Bronchial epithelial cell (primary cell): Measurements from ENCODE around the gene CCNE1. TPM values are rescaled to one million over a fixed set of nuclear protein-coding genes. Genes with fewer than 3 reads are reported as not detected.

ENCODE experiments used
- DNase-seq: peaks from one replicate; pipeline ENCODE4 v3.0.0-alpha.2; 2010; ENCODE audit warnings: low read depth
- FAIRE-seq: peaks from 2 replicates; lab custom pipeline; 2011; peaks lifted over from hg19 to GRCh38; lab: Jason Lieb, UNC
- H3K27me3 ChIP-seq: 2 replicates; pipeline ENCODE4 v1.5.1; 2011; ENCODE audit warnings: low read length; ENCODE audit not compliant: control insufficient read depth, insufficient read depth
- H3K36me3 ChIP-seq: 2 replicates; pipeline ENCODE4 v1.5.1; 2011; ENCODE audit warnings: low read length; ENCODE audit not compliant: control insufficient read depth, insufficient read depth
- H3K4me3 ChIP-seq: 2 replicates; pipeline ENCODE4 v1.5.1; 2011; ENCODE audit warnings: mild to moderate bottlenecking, low read depth, low read length, control low read depth
- total RNA-seq: library from RNA; depleted of rRNA; stranded (reverse); fragments of >200 nt; gene quantifications from 2 replicates; pipeline ENCODE4 v1.2.1, GENCODE V29; 2014
- TF ChIP-seq, protein P1 (sequence below): IDR thresholded peaks from 2 replicates; pipeline ENCODE4 v1.5.1; 2011; ENCODE audit warnings: mild to moderate bottlenecking, moderate library complexity, low read length, control low read depth, inconsistent platforms; ENCODE audit not compliant: insufficient read depth, severe bottlenecking

CCNE1 gene
- total RNA-seq, 1 donor from 2014 or later = 6.1 TPM

DNA sequence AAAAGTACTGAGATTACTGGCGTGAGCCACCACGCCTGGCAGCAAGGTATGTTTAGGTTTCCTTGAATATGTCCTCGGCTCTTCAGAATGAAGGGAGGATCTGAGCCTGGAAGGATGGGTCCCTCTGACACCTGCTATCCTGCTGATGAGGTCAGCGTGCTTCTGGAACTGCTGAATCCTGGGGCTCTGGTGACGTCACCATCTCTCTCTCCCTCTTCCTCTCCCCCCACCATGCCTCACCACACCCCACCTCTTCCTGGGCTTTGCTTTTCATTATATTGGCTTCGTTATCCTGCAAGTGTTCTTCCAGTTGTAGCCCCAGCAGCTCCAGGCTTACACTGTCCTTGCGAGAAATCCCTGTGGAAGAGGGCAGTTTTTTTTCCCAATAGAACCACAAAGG, 49.8 kb downstream of the CCNE1 start:
- DNase-seq = no peak
- H3K4me3 ChIP-seq = no peak overlapping the region
- no peaks in the 10 kb centered on the region for H3K27me3 ChIP-seq
- TF ChIP-seq, protein P1, sequence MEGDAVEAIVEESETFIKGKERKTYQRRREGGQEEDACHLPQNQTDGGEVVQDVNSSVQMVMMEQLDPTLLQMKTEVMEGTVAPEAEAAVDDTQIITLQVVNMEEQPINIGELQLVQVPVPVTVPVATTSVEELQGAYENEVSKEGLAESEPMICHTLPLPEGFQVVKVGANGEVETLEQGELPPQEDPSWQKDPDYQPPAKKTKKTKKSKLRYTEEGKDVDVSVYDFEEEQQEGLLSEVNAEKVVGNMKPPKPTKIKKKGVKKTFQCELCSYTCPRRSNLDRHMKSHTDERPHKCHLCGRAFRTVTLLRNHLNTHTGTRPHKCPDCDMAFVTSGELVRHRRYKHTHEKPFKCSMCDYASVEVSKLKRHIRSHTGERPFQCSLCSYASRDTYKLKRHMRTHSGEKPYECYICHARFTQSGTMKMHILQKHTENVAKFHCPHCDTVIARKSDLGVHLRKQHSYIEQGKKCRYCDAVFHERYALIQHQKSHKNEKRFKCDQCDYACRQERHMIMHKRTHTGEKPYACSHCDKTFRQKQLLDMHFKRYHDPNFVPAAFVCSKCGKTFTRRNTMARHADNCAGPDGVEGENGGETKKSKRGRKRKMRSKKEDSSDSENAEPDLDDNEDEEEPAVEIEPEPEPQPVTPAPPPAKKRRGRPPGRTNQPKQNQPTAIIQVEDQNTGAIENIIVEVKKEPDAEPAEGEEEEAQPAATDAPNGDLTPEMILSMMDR = no peak
- H3K36me3 ChIP-seq = no peaks in the 10 kb centered on the region
- no peak for FAIRE-seq

DNA sequence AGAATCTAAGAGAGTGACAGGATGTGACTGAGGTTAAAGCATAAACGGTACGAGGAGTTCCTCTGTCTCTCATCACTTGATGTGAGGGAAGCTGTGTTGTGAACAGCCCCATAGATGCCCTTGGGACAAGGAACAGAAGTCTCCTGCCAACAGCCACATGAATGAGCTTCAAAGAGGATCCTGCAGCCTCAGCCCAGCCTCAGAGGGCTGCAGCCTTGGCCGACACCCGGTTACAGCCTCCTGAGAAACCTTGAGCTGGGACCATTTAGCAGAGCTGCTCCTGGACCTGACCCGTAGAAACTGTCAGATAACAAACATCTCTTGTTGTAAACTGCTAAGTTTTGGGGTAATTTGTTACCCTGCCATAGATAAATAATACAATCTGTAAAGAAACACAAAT, 54.2 kb downstream of the CCNE1 start:
- TF ChIP-seq, protein P1 = no peak
- Histone ChIP-seq H3K4me3 (no peak overlapping the region), H3K36me3 (no peaks in the 10 kb centered on the region), H3K27me3 (no peaks in the 10 kb centered on the region)
- FAIRE-seq = no peak
- no peak for DNase-seq

DNA sequence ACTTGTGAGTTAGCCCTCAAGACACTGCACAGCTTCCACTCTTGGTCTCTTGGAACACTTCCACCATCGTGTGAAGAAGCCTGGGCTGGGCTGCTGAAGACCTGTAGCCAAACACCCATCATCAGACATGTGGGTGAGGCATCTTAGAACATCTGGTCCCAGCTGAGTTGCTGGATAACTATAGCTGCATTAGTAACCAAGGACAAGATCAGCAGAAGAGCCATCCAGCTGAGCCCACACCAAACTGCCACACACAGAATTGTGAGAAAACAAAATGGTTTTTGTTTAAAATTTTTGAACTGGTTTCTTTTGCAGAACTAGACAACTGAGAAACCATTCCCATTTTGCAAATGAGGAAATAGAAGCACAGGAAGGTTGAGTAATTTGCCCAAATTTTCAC, 56.2 kb downstream of the CCNE1 start:
- Histone ChIP-seq H3K36me3 (no peaks in the 10 kb centered on the region), H3K27me3 (no peaks in the 10 kb centered on the region), H3K4me3 (no peak overlapping the region)
- DNase-seq (no peak), FAIRE-seq (no peak)
- TF ChIP-seq, protein P1 = no peak

DNA sequence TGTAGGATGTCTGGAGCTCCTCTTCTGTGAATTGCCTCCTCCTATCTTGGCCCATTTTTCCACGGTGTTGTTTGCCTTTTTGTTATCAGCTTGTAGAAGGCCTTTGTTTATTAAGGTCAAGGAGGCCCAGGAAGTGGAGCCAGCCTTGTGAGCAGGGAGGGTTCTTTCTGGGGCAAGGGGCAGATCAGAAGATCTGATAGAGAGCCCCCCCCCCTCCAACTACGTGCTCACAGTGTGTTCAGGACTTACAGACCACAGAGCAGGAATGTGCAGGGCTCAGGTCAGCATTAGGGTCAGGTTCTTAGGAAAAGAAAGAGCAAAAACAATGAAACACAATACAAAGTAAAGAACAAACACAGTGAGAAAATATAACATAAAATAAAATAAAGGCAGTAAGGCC, 59.4 kb downstream of the CCNE1 start:
- DNase-seq (no peak), FAIRE-seq (no peak)
- no peaks in the 10 kb centered on the region for H3K27me3 ChIP-seq
- TF ChIP-seq, protein P1 = no peak
- H3K36me3 ChIP-seq = no peaks in the 10 kb centered on the region
- no peak overlapping the region for H3K4me3 ChIP-seq

DNA sequence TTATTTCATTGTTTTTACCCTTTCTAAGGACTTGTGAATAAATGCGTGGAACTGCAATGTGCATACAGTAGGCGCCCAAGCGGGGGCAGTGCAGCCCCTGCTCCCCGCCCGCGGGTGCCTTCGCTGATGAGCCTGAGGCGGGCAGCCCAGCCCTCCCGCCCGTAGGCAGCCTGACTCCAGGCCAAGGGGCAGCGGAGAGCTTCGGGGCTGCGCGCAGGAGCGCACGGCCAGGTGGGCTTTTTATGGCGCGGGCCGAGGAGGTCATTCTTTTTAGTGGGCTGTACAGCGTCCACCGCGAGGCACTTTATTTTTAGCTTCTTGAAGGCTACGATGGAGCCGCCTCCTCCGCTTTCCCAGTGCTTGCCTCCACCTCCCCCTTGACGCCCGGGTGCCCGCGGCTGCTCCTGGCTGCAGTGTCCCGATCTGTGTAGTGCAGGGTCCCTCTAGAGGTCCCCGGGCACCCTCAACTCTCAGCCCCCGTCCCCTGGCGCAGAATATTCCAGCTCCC, 60.5 kb downstream of the CCNE1 start:
- Histone ChIP-seq H3K4me3 (no peak overlapping the region), H3K36me3 (no peaks in the 10 kb centered on the region), H3K27me3 (no peaks in the 10 kb centered on the region)
- FAIRE-seq (no peak), DNase-seq (peak; percentile 3)
- TF ChIP-seq, protein P1 = peak; percentile 13
